ENCODE data around the gene RINL. TPM values are rescaled to one million over a fixed set of nuclear protein-coding genes. Genes with fewer than 3 reads are reported as not detected.

Gene RINL
- total and polyA plus RNA-seq, 2 of the 4 experiments (the other 2 are of a cell fraction): 0.72 to 1.9 TPM

GRCh38 chr19:38904581-38905539, 26.8 kb upstream of the RINL start (continued):
- TF ChIP-seq BHLHE40 (IDR thresholded peaks at IDR 0.05; ENCODE audit: low read depth, low read length) (no peak), SMC3 (IDR thresholded peaks at IDR 0.05; ENCODE audit: low read depth, low read length) (no peak)

GRCh38 chr19:38901683-38902082, 23.6 kb upstream of the RINL start:
- WGBS, 2 experiments (ENCODE audit: extremely low coverage in 2 of 2, insufficient read length in 1 of 2): 100% methylated on average over 1 of the region's 1 CpG; no CpG with 5 or more reads in 1 of the 2 experiments
- H4K5ac ChIP-seq (ENCODE audit: low read depth, low read length): no peak overlapping the region
- H3K27ac ChIP-seq (ENCODE audit: insufficient read depth, low read length): no peak overlapping the region
- H3K9me3 ChIP-seq (ENCODE audit: control insufficient read depth, insufficient read depth, low read length): no peaks in the 10 kb centered on the region
- no peaks in the 10 kb centered on the region; the same call in none of the 2 replicates for H3K9me1 ChIP-seq (ENCODE audit: insufficient read depth, low read length)
- ATAC-seq (ENCODE audit: low read depth): no peak
- H3K4me3 ChIP-seq (ENCODE audit: insufficient read depth, low read depth, low read length): no peak overlapping the region
- H2AFZ ChIP-seq (replicated peaks; ENCODE audit: low read length, poor library complexity): no peak overlapping the region
- H3K27me3 ChIP-seq (ENCODE audit: control insufficient read depth, insufficient read depth, low read length): no peaks in the 10 kb centered on the region
- H2AK9ac ChIP-seq (replicated peaks; ENCODE audit: low read depth, low read length, poor library complexity): no peak overlapping the region
- no peak overlapping the region for H4K8ac ChIP-seq (ENCODE audit: low read depth in 2 of 2, low read length in 2 of 2)
- H2BK15ac ChIP-seq (ENCODE audit: low read depth, low read length): no peak overlapping the region
- H2BK20ac ChIP-seq (ENCODE audit: low read depth, low read length): no peak overlapping the region
- no peak overlapping the region for H2AK5ac ChIP-seq (ENCODE audit: low read depth, low read length)
- no peak overlapping the region for H2BK120ac ChIP-seq (ENCODE audit: low read depth, low read length)
- no peak overlapping the region for H2BK5ac ChIP-seq (ENCODE audit: low read depth, low read length, poor library complexity, severe bottlenecking)
- H3K36me3 ChIP-seq (ENCODE audit: control insufficient read depth, insufficient read depth, low read length): peaks cover 8% of the 10 kb centered on the region; the same call in 1 of the 2 replicates
- in situ Hi-C loops (cut with MboI; ENCODE audit: low sequenced_read_pairs): loop anchor here (25.0 kb wide), 1 partner anchor 164 kb away; the partner anchor contains the start of gene CAPN12
- H3K4me2 ChIP-seq (ENCODE audit: low read depth, low read length): no peak overlapping the region
- peaks cover 20 to 49% of the 10 kb centered on the region in 2 experiments for H3K79me1 ChIP-seq (ENCODE audit: low read depth in 1 of 2, low read length in 2 of 2)
- H3K4me1 ChIP-seq (ENCODE audit: control insufficient read depth, insufficient read depth, low read length): peaks cover 3% of the 10 kb centered on the region; the same call in 1 of the 2 replicates
- no peak overlapping the region for H3K56ac ChIP-seq (ENCODE audit: extremely low read depth, insufficient read depth, low read length)
- H3K23ac ChIP-seq (ENCODE audit: low read depth, low read length): no peak overlapping the region
- no peak overlapping the region for H3K9ac ChIP-seq (ENCODE audit: low read depth, low read length)
- H4K20me1 ChIP-seq (ENCODE audit: insufficient read depth, low read length): peaks cover 1% of the 10 kb centered on the region
- no peak overlapping the region for H3K14ac ChIP-seq (replicated peaks; ENCODE audit: low read depth, low read length)
- intact Hi-C loops (cut with micrococcal nuclease): no loop called here
- no peak overlapping the region for H3K4ac ChIP-seq (ENCODE audit: low read depth, low read length)
- H4K91ac ChIP-seq (ENCODE audit: insufficient read depth, low read depth, low read length): no peak overlapping the region
- dilution Hi-C loops (cut with HindIII; ENCODE audit: low sequenced_read_pairs, unreplicated experiment): no loop called here
- BruUV-seq (replicated peaks): no TSS peak
- ChIA-PET POLR2A (ENCODE audit: unreplicated experiment) (no interaction called here), CTCF (interaction anchor here (1.5 kb wide), 1 partner anchor 14 kb away, joined by 4 read pairs; no protein-coding TSS in a partner anchor)
- no peak for DNase-seq
- no peak overlapping the region for H3K18ac ChIP-seq (ENCODE audit: low read depth, low read length)
- TF ChIP-seq BHLHE40 (IDR thresholded peaks at IDR 0.05; ENCODE audit: low read depth, low read length) (no peak), MXI1 (IDR thresholded peaks at IDR 0.05; ENCODE audit: borderline replicate concordance, low read depth, low read length) (no peak), FOS (IDR thresholded peaks at IDR 0.05; ENCODE audit: low read depth, low read length) (no peak), RFX5 (IDR thresholded peaks at IDR 0.05; ENCODE audit: low read depth, low read length) (no peak), SMC3 (IDR thresholded peaks at IDR 0.05; ENCODE audit: low read depth, low read length) (no peak), MAFK (IDR thresholded peaks at IDR 0.05; ENCODE audit: low read depth, low read length) (no peak), RAD21 (IDR thresholded peaks at IDR 0.05; ENCODE audit: low read length) (no peak), POLR2A (IDR thresholded peaks at IDR 0.05; ENCODE audit: low read depth, low read length) (no peak), NFE2L2 (IDR thresholded peaks at IDR 0.05; ENCODE audit: low read depth, low read length) (no peak), USF2 (IDR thresholded peaks at IDR 0.05; ENCODE audit: low read depth, low read length) (no peak), CHD1 (IDR thresholded peaks at IDR 0.05; ENCODE audit: low read depth, low read length) (no peak), RCOR1 (IDR thresholded peaks at IDR 0.05; ENCODE audit: insufficient replicate concordance, low read length) (no peak), MAZ (IDR thresholded peaks at IDR 0.05; ENCODE audit: borderline replicate concordance, low read depth, low read length) (no peak), ELK1 (IDR thresholded peaks at IDR 0.05; ENCODE audit: borderline replicate concordance, low read depth, low read length) (no peak)
